Activated T-helper 9 cell treated with anti-CD3 and anti-CD28 coated beads, Interleukin-2, amount 50 U/mL, for 16 hours (primary cell): ENCODE results near the gene EYS.
"Not testable (repeated sequence)": the region's sequence is repeated elsewhere in the genome, so short reads cannot be mapped to it uniquely, and the experiment has no call there.

Experiments used
- DNase-seq: peaks from one replicate; pipeline ENCODE4 v3.0.0-alpha.2; 2020; ENCODE audit warnings: low read depth

EYS gene

GRCh38 chr6:63897459-63897858, 1809.6 kb downstream of the EYS start:
- DNase-seq, result no peak

GRCh38 chr6:63888416-63888815, 1818.6 kb downstream of the EYS start:
- no peak for DNase-seq

DNA sequence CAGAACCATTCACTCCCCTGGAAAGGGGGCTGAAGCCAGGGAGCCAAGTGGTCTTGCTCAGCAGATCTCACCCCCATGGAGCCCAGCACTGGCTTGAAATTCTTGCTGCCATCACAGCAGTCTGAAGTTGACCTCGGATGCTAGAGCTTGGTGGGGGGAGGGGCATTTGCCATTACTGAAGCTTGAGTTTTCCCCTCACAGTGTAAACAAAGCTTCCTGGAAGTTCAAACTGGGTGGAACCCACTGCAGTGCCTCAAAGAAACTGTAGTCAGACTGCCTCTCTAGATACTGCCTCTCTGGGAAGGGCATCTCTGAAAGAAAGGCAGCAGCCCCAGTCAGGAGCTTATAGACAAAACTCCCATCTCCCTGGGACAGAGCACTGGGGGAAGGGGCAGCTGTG, 1819.2 kb downstream of the EYS start:
- DNase-seq, result not testable (repeated sequence)

GRCh38 chr6:63887002-63887751, 1819.8 kb downstream of the EYS start:
- DNase-seq, result no peak

DNA sequence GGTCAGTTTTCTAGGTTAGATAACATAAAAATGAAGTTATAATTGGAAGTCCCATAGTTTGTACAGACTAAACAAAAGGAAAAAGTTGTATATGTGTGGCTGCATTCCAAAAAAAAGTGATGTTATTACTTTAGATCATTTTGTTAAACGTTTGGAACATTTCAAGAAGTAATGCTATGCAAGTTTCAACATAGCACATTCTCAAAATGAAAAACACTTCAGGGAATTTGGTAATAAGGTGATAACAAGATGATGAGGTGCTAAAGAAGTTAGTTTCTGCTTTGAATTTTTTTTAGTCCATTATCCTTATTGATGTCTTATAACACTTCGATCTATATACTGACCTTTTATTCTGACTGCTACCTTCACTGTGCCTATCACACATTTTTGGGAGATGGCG, 1820.7 kb downstream of the EYS start:
- no peak for DNase-seq

DNA sequence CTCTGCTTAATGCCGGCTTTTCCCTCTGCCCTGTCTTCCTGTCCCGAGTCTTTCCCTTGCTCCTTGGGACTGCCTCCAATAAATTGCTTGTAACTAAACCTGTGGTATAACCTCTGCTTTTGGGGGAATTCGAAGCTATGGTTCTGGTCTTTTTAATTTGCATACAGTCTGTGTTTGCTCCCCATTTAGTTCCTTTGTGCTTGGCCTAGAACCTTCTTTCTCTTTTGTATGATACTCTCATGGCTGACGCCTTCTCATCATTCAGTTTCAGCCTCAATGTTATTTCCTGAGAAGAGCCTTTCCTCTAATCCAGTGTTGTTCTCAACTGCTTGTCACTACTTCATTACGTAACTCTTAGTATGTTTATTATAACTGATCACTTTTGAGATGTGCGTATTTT, 1823.4 kb downstream of the EYS start:
- DNase-seq, result no peak

DNA sequence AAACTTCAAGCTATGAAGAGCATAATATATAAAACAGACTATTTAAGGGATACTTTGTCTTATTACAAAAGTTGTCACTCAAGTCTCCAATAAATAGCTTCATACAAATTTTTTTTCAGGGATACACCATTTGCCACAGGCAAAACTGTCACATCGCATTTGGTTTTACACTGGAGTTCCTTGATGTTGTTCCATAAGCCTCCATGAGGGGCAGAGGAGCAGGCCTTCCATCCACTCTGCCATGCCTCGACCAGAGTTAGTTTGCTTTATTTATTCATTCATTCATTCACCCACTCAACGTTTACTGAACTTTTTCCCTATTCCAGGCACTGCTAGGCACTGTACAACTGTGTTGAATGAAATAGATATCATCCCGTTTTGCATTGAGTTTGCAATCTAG, 1824.8 kb downstream of the EYS start:
- no peak for DNase-seq

DNA sequence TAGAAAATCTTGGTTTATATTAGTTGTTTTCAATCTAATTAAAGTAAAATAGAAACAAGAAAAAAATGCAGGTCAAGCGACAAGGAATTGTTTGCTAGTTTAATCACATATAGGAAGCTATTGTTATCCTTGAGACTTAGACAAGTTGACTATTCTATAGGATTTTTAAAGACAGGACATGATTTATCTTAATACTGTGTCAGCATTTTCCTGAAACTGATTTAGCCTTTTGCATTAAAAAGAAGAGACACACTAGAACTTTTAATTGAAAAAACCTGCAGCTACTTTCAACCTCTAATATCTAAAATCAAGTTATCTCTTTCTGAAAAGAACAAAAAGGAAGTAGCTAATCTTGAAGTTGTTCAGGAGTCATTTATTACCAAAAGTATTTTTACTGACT, 1825.2 kb downstream of the EYS start:
- no peak for DNase-seq

DNA sequence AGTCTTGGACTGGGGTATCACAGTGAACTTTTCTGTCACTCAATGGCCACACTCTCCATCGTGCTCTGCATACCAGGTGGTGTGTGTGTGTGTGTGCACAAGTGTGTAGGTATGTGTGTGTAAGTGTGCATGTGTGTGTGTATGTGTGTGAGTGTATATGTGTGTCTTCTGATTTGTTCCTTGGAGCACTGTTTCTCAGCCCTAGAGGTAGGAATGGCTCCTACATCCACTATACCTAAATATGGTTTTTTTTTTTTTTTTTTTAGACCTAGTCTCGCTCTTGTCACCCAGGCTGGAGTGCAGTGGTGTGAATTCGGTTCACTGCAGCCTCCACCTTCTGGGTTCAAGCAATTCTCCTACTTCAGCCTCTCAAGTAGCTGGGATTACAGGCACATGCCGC, 1834.8 kb downstream of the EYS start:
- no peak for DNase-seq

DNA sequence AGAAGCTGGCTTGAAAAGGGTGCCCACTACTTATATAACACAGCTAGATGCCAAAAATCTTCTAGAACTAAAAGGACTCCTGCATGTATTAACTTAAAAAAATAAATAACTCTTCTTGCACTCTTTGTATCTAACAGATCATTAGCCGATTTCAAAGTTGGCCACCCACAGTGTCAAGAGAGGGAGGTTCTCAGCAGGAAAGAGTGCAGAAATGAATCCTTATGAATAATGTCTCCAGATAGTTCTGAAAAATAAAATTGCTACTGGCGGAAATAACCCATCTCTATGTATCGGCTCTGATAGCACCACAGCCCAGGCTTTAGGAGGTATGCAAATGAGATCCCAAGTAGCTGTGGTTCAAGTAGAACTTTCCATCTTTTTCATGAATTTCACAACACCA, 1838.7 kb downstream of the EYS start:
- DNase-seq, result no peak

DNA sequence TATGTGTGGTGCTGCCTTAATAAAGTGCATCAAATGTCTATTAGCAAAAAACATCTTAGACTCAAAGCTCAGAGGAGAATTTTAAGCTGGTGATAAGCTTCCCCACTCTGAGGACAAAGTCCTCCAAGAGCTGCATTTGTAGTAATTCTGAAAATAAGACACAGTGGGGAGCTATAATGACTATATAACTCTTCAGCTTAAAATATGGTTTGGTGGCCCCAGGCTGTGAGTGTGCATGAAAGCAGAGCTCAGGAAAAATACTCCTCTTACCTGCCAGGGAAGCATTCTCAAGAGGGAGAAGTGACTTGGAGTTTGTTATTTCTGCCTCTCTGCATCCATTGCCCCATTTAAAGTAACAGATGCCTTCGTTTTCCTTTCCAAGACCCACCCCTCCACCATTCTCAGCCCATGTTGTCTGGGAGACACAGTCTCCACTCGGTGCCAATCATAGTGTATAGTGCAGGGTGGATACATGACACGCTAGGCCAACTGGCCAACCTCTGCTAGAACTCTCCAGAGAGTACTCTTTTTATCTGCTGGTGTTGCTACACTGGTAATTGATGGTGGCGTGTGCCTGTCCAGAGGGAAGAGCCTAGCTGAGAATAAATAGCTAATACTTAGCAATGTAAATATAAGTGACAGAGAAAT, 1842.2 kb downstream of the EYS start:
- no peak for DNase-seq

DNA sequence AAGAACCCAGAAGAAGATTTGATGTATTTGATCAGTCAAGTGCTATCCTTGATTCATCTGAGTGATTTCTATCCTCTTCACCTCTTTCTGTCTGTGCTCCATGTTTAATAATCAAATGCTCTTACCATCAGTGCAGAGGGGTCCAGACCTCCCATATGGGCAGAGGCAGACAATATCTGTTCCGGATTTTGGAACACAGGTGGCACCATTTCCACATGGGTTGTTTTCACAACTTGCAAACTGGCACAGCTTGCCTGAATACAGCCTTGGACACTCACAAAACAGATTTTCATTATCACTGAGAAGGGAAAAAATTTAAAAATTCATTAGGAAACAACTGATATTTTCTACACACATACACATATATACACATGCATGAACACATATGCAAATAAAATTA, 1843.0 kb downstream of the EYS start:
- no peak for DNase-seq

DNA sequence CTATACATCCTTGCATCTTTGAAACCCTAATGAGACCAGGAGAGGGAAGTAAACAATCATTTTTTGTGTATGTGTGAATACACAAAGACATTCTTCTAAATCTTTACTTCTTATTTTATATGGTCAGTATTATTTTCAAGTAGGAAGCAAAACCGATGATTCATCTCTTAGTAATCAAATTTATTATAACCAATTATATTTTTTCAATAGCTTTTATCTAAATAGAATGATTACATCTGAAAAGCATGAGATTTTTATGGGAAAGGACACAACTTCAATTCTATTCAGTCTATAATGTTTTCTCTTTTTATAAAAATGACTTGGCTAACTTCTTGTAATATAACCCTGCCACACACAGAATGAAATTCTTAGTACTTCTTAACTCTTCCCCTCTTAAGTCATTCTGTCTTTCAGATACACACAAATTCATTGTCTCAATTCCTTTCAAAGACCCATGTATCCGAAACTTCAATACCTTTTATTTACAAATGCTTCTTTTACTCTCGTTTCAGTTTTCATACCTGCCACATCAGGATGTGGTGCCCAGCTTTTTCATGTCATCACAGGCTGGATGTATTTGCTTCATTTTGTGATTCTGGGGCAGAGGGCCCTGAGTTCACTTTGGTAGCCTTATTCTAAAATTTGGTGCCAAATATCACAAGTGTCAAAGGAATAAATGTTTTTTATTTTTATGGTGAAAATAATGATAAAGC, 1844.4 kb downstream of the EYS start:
- no peak for DNase-seq

DNA sequence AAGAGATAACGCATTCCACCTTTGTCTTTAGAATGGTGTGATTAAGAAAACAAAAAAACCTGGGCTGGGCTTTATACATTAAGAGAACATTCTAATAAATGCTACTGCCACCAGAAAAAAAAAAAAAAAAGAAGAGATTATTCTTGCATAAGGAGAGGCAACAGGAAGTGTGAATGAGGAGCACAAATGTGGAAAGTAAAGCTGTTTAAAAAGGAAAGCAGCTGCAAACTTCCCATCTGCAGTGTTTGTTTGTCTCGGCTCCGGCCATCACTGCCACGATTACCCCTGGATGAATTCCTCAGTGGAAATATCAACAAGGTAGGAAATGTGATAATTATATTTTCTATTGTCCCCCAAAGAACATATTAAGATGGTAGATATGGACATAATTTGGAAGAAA, 1847.5 kb downstream of the EYS start:
- no peak for DNase-seq

DNA sequence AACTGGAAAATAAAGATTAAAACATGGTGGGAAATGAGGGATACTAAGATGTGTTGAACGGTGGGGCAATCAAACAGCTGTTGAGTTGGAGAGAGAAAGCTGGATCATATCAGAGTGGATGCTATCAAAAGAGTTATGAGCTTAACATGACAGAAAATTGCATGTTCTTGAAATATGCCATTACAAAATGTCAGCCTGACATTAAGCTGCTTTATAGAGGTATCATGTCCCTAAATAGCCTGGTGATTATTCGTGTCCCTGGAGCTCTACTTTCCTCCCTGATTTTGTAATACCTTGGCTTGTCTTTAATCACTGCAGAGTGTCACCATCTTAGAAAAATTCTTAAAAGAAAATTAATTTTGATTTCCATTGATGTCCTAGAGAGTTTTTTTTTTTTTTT, 1848.3 kb downstream of the EYS start:
- DNase-seq, result no peak

GRCh38 chr6:63856271-63856670, 1850.8 kb downstream of the EYS start:
- DNase-seq, result no peak

GRCh38 chr6:63844287-63844686, 1862.7 kb downstream of the EYS start:
- no peak for DNase-seq

GRCh38 chr6:63839485-63839884, 1867.5 kb downstream of the EYS start:
- DNase-seq, result no peak

- not testable (repeated sequence) for DNase-seq
These were observed 1878.3 kb downstream of the EYS start for GRCh38 chr6:63828678-63829077.

GRCh38 chr6:63824722-63825121, 1882.3 kb downstream of the EYS start:
- no peak for DNase-seq

- DNase-seq, result no peak
These were observed 1885.6 kb downstream of the EYS start for GRCh38 chr6:63821442-63821841.

- DNase-seq, result no peak
These were observed 1887.2 kb downstream of the EYS start for GRCh38 chr6:63819831-63820230.

- DNase-seq, result no peak
These were observed 1889.5 kb downstream of the EYS start for GRCh38 chr6:63817492-63818050.
